ENCODE results near the gene LHX6. TPM values are rescaled to one million over a fixed set of nuclear protein-coding genes. Genes with fewer than 3 reads are reported as not detected.

Gene LHX6
- total and polyA plus RNA-seq, 2 of the 13 experiments (the other 11 are each of a cell fraction or from before 2014, with no cell fraction given) = 1.1 to 1.3 TPM

DNA sequence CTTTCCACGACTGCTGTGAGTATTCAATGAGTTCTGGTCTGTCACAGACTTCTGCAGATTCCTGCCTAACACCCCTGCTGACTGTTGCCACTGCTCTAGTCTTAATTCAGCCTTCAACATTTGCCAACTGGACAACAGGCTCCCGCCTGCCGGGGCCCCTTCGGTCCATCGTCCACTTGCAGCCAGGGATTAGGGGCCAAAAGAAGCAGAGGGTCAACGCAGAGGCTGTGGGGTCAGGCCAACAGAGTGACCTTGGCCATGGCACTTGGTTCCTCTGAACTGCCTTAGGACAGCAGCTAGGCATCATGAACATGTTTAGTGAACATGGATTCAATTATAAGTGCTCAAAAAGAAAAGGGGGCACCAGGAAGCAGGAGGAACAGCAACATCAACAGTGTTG is 40.4 kb downstream of the LHX6 start (continued):
- no peak for TF ChIP-seq ZNF205 (CRISPR knock-in tag; IDR thresholded peaks at IDR 0.05)
- peak; percentile 39; the same call in 1 of the 2 replicates for TF ChIP-seq HNF4G (IDR thresholded peaks at IDR 0.05; ENCODE audit: borderline replicate concordance, low read depth, low read length)
- TF ChIP-seq HNF4G (CRISPR knock-in tag; IDR thresholded peaks at IDR 0.05; ENCODE audit: borderline replicate concordance, low read depth) = no peak
- TF ChIP-seq, protein P1, sequence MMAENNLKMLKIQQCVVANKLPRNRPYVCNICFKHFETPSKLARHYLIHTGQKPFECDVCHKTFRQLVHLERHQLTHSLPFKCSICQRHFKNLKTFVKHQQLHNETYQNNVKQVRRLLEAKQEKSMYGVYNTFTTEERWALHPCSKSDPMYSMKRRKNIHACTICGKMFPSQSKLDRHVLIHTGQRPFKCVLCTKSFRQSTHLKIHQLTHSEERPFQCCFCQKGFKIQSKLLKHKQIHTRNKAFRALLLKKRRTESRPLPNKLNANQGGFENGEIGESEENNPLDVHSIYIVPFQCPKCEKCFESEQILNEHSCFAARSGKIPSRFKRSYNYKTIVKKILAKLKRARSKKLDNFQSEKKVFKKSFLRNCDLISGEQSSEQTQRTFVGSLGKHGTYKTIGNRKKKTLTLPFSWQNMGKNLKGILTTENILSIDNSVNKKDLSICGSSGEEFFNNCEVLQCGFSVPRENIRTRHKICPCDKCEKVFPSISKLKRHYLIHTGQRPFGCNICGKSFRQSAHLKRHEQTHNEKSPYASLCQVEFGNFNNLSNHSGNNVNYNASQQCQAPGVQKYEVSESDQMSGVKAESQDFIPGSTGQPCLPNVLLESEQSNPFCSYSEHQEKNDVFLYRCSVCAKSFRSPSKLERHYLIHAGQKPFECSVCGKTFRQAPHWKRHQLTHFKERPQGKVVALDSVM (CRISPR knock-in tag; IDR thresholded peaks at IDR 0.05) = no peak
- TF ChIP-seq LCORL (IDR thresholded peaks at IDR 0.05) = no peak
- TF ChIP-seq LCORL (CRISPR knock-in tag; IDR thresholded peaks at IDR 0.05) = peak; percentile 20; the same call in 1 of the 2 replicates
- TF ChIP-seq NR2F2 (IDR thresholded peaks at IDR 0.05; ENCODE audit: borderline replicate concordance, low read depth) = peak; percentile 86
- TF ChIP-seq FOXO1 (CRISPR knock-in tag; IDR thresholded peaks at IDR 0.05) = 0 out of 2 replicates have a peak, but pooled peaks have one; percentile 12
- TF ChIP-seq RXRB (CRISPR knock-in tag; IDR thresholded peaks at IDR 0.05; ENCODE audit: borderline replicate concordance) = peak; percentile 33; the same call in 1 of the 2 replicates
- no peak for TF ChIP-seq ZNF644 (CRISPR knock-in tag; IDR thresholded peaks at IDR 0.05; ENCODE audit: low read depth)
- TF ChIP-seq, protein P2, sequence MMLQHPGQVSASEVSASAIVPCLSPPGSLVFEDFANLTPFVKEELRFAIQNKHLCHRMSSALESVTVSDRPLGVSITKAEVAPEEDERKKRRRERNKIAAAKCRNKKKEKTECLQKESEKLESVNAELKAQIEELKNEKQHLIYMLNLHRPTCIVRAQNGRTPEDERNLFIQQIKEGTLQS (CRISPR knock-in tag; IDR thresholded peaks at IDR 0.05) = no peak
- no peak for TF ChIP-seq ARHGAP35 (CRISPR knock-in tag; IDR thresholded peaks at IDR 0.05; ENCODE audit: borderline replicate concordance)
- TF ChIP-seq NR3C1 (CRISPR knock-in tag; IDR thresholded peaks at IDR 0.05) = no peak
- no peak for TF ChIP-seq ZNF816 (CRISPR knock-in tag; IDR thresholded peaks at IDR 0.05; ENCODE audit: borderline replicate concordance)
- TF ChIP-seq, protein P3, sequence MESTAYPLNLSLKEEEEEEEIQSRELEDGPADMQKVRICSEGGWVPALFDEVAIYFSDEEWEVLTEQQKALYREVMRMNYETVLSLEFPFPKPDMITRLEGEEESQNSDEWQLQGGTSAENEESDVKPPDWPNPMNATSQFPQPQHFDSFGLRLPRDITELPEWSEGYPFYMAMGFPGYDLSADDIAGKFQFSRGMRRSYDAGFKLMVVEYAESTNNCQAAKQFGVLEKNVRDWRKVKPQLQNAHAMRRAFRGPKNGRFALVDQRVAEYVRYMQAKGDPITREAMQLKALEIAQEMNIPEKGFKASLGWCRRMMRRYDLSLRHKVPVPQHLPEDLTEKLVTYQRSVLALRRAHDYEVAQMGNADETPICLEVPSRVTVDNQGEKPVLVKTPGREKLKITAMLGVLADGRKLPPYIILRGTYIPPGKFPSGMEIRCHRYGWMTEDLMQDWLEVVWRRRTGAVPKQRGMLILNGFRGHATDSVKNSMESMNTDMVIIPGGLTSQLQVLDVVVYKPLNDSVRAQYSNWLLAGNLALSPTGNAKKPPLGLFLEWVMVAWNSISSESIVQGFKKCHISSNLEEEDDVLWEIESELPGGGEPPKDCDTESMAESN (CRISPR knock-in tag; conservative IDR thresholded peaks at IDR 0.05) = 0 out of 2 replicates have a peak, but pooled peaks have one; percentile 38
- TF ChIP-seq, protein P4, sequence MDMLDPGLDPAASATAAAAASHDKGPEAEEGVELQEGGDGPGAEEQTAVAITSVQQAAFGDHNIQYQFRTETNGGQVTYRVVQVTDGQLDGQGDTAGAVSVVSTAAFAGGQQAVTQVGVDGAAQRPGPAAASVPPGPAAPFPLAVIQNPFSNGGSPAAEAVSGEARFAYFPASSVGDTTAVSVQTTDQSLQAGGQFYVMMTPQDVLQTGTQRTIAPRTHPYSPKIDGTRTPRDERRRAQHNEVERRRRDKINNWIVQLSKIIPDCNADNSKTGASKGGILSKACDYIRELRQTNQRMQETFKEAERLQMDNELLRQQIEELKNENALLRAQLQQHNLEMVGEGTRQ (IDR thresholded peaks at IDR 0.05; ENCODE audit: low read depth, low read length) = no peak
- TF ChIP-seq, protein P4 (CRISPR knock-in tag; IDR thresholded peaks at IDR 0.05; ENCODE audit: borderline replicate concordance) = no peak
- no peak for TF ChIP-seq XBP1 (CRISPR knock-in tag; IDR thresholded peaks at IDR 0.05)
- TF ChIP-seq HDAC6 (IDR thresholded peaks at IDR 0.05; ENCODE audit: low read depth, low read length) = no peak
- TF ChIP-seq ETV5 (CRISPR knock-in tag; IDR thresholded peaks at IDR 0.05; ENCODE audit: borderline replicate concordance) = no peak
- peak; percentile 28; the same call in 1 of the 2 replicates for TF ChIP-seq SPEN (CRISPR knock-in tag; IDR thresholded peaks at IDR 0.05; ENCODE audit: low read depth)
- no peak for TF ChIP-seq DNMT1 (CRISPR knock-in tag; IDR thresholded peaks at IDR 0.05)
- TF ChIP-seq IKZF1 (IDR thresholded peaks at IDR 0.05) = no peak
- TF ChIP-seq MED13 (CRISPR knock-in tag; IDR thresholded peaks at IDR 0.05) = no peak
- TF ChIP-seq ZNF34 (CRISPR knock-in tag; IDR thresholded peaks at IDR 0.05; ENCODE audit: borderline replicate concordance) = no peak
- TF ChIP-seq EP300 (IDR thresholded peaks at IDR 0.05; ENCODE audit: low read depth in 2 of 2, low read length in 2 of 2) = peak in 1 of 2 experiments; percentile 27; a peak in 1 of 4 replicates
- no peak for TF ChIP-seq EP300 (CRISPR knock-in tag; IDR thresholded peaks at IDR 0.05; ENCODE audit: borderline replicate concordance)

Measured in HepG2 (cell line).